GM21390 (cell line): Measurements from ENCODE around the gene MISP.
"Not testable (repeated sequence)": the region's sequence is repeated elsewhere in the genome, so short reads cannot be mapped to it uniquely, and the experiment has no call there.

Source experiments
- ATAC-seq: cut with Tn5 transposase; IDR thresholded peaks from one replicate; pipeline ENCODE4 v1.9.1; 2021; ENCODE audit not compliant: unreplicated experiment

The MISP gene

DNA sequence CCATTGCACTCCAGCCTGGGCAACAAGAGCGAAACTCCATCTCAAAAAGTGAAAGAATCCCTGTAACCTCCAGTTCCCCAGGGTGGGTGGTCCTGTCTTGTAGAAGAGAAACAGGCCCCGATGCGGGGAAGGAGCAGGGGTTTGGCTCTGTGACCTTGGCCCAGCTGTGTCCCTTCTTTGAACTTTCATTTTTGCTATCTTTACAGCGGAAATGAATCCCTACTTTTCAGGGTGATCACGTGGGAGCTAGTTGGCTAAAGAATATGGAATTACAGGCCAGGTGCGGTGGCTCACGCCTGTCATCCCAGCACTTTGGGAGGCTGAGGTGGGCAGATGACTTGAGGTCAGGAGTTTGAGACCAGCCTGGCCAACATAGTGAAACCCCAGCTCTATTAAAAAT, 5.8 kb upstream of the MISP start:
- not testable (repeated sequence) for ATAC-seq

DNA sequence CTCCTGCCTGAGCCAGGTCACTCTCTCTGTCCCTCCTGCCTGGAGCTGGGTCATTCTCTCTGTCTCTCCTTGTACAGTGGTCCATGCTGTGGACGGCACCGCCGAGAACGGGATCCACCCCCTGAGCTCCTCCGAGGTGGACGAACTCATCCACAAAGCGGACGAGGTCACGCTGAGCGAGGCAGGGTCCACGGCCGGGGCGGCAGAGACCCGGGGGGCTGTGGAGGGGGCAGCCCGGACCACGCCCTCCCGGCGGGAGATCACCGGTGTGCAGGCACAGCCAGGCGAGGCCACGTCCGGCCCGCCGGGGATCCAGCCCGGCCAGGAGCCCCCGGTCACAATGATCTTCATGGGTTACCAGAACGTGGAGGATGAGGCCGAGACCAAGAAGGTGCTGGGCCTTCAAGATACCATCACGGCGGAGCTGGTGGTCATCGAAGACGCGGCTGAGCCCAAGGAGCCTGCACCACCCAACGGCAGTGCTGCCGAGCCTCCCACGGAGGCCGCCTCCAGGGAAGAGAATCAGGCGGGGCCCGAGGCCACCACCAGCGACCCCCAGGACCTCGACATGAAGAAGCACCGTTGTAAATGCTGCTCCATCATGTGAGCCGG, 4.6 kb upstream of the MISP start:
- no peak for ATAC-seq

DNA sequence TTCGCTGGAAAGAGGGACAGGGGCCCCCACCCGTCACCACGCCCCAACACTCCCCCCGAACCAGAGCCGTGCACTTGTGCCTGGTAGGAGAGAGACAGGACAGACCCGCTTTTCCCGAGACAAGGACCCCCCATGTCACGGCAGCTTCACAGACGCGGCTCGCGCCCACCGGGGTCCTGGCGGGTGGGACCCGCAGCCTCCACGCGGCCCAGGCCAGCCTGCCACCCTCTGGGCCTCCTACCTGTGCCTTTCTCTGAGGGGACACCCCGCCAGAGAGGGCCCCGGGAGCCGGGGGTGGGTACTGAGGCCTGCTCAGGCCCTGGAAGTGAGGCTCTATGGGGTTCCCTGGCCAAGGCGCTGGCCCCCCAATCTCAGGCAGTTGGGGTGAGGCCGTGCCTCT, 4.0 kb upstream of the MISP start:
- no peak for ATAC-seq

DNA sequence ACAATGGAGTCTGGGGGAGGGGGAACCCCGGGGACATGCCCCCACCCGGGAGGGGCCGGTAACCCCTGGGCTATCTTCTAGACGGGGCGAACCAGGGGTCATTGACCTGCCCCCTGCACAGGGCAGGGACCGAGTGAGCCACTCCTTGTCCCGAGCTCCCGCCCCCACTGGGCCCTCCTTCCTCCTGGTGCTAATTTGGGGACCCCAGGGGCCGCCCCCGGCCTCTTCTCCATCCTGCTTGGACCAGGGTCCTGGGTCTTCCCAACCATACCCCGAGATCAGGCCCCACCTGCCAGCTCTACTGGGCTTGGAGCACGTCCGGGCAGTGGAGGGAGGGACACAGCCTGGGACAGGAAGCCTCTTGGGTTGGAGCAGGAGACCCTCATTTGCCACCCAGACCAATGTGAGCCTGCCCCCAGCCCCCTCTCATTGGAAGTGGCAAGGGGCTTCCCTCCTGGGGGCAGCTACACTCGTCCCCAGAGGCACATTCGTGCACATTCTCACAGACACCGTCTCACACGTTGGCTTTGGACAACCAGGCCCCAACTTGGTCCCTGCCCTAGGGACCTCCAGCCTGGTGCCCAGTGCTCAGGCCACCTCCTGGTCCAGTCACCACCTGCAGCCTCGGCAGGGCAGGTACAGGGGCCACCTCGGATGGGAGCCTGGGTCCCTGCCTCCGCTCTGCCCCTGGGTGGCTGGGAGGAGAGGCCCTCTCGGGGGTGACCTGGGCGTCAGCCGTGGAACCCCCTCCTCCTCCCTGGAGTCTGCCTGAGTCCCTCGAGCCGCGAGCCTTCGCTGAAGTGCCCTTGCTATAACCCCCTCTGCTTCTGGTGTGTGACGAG, 3.3 kb upstream of the MISP start:
- no peak for ATAC-seq

DNA sequence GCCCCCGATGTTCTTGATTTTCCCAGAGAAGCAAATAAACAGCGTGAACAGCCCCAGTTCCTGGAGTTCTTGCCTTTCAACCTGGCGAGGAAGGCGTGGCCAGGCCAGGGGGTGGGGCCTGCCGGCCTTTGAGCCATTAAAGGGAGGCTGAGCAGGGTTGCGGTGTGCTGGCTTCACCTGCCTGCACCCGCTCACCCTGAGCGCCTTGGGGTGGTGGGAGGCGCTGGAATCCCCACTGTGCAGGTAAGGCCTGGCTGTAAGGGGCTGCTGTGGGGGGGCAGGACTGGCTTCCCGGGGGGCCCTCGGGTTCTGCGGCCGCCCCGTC, 2.7 kb upstream of the MISP start:
- ATAC-seq: no peak

DNA sequence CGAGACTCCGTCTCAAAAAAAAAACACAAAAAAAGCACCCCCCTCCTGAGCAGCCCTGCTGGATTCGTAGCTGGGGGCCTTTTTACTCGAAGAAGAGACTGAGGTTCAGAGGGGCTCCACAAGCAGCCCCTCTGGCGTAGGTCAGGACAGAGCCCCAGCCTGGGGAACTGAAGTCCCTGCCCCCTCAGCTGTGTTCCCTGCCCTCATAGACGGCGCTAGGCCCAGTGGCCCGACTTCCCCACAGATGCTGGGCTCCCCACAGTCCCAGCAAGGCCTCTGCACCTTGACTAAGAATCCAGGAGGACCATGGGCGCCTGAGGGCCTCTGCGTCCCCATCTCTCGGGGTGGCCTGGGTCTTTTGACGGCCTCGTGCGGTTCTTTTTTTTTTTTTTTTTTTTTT, 1.1 kb upstream of the MISP start:
- no peak for ATAC-seq

DNA sequence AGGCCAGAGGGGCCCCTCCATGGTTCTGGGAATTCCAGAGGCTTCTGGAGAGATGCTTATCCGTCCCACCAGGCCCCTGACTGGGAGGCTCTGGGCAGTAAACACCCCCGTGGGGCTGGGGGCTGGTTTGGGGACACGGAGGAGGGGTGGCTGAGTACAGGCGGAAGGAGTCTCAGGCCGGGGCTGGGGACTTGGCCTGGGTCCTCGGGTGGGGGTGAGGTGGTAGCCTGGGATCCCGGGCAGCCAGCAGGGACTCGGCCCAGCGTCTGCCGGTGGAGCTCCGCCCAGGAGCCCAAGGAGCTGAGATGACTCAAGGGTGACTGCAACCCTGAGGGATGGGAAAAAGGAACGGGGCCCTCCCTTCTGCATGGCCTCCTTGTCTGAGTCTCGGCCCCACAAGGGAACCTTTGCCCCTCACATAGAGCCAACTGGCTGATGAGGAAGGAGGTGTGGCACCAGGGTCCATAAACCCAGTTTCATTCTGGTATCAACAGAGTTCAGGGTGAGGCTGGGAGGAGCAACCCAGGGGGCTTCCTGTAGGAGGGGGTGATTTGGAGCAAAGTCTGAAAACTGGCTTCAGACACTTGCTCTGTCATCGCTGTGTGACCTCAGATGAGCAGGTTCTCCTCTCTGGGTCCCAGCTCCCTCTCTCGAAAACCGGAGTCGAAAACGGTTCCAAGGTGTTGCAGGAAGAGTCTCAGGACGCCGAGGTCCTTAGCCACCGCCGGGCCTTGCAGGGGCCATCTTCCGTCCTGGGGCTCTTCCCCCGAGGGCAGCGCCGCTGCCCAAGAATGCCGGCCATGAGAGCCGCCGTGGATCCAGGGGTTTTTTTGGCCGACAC, 809 bp downstream of the MISP start:
- no peak for ATAC-seq

DNA sequence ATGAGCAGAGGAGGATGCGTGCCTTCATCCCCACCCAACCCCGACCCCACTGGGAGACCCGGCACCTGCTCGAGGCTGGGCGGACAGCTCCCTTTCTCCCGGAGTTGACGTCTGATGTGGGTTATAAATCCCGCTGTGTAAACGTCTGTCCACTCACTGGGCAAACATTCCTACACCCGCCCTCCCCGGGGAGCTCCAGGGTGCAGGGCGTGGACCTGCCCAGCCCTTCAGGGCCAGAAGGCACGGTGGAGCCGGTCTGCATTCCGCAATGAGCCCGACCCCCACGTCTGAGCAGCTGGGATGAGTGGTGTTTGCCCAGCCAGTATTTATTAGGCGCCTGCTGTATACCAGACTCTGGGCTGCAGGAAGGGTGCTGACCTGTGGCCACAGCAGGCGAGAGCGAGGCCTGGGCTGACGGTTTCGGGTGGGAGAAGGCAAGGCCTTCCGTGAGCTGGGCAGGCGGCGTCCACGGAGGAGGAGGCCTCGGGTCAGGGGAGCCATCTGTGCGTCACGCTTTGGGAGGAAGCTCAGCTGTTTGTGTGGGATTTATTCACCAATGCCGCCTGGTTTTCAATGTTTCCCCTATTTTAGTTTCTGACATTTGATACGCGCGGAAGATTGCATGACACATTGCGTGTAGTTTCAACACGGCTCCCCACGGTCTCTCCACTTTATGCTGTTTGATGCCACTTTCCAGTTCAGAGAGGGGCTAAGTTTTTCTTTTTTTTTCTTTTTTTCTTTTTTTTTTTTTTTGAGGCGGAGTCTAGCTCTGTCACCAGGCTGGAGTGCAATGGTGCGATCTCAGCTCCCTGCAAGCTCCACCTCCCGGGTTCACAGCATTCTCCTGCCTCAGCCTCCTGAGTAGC, 2.0 kb downstream of the MISP start:
- ATAC-seq: no peak

DNA sequence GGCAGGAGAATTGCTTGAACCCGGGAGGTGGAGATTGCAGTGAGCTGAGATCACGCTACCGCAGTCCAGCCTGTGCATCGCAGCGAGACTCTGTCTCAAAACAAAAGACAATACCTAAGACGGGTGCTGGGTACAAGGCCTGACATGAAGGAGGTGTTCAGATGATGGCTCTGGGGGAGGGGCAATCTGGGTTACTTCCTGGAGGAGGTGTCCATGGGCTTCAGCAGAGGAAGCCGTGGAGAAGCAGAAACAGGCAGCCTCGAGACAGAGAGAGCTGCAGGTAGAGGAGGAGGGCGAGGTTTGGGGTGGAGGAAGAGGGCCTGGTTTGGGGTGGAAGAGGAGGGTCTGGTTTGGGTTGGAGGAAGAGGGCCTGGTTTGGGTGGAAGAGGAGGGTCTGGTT, 3.6 kb downstream of the MISP start:
- no peak for ATAC-seq

DNA sequence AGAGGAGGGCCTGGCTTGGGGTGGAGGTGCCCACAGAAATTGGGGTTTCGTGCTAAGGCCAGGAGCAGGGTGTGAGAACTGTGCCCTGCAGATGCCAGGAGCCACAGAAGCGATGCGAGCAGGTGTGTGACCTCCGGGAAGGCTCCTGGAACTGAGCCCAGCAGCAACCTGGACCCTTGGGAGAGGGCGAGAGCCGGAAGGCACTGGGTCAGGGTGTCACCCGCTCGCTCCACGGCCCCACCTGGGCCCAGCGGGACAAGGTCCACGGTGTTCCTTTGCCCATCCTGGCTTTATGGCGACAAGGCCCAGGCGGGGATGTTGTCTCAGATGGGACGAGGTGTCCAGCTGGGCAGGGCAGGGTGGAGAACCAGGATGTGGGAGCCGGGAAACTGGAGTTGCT, 4.2 kb downstream of the MISP start:
- no peak for ATAC-seq

DNA sequence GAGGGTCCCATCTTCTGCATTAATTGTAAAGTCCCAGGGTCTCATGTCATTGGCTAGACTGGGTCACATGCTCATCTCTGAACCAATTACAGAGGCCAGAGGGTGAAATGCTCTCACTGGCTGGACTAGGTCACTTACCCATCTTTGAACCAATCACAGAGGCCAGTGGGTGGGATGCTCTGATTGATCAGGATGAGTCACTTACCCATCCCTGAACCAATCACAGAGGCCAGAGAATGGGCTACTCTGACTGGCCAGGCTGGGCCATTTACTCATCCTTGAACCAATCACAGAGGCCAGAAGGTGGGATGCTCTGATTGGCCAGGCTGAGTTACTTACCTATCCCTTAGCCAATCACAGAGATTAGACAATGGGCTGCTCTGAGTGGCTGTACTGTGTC, 5.3 kb downstream of the MISP start:
- ATAC-seq: no peak

DNA sequence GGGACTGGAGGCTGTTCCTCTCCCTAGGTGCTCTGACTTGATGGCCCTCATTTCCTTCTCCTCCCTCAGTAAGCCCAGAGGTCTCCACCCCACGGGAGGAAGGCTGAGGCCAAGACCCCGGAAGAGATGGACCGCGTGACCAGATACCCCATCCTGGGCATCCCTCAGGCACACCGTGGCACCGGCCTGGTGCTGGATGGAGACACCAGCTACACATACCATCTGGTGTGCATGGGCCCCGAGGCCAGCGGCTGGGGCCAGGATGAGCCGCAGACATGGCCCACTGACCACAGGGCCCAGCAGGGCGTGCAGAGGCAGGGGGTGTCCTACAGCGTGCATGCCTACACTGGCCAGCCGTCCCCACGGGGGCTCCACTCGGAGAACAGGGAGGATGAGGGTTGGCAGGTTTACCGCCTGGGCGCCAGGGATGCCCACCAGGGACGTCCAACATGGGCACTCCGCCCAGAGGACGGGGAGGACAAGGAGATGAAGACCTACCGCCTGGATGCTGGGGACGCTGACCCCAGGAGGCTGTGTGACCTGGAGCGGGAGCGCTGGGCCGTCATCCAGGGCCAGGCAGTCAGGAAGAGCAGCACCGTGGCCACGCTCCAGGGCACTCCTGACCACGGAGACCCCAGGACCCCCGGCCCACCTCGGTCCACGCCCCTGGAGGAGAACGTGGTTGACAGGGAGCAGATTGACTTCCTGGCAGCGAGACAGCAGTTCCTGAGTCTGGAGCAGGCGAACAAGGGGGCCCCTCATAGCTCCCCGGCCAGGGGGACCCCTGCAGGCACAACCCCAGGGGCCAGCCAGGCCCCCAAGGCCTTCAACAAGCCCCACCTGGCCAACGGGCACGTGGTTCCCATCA, 6.1 kb downstream of the MISP start:
- no peak for ATAC-seq

DNA sequence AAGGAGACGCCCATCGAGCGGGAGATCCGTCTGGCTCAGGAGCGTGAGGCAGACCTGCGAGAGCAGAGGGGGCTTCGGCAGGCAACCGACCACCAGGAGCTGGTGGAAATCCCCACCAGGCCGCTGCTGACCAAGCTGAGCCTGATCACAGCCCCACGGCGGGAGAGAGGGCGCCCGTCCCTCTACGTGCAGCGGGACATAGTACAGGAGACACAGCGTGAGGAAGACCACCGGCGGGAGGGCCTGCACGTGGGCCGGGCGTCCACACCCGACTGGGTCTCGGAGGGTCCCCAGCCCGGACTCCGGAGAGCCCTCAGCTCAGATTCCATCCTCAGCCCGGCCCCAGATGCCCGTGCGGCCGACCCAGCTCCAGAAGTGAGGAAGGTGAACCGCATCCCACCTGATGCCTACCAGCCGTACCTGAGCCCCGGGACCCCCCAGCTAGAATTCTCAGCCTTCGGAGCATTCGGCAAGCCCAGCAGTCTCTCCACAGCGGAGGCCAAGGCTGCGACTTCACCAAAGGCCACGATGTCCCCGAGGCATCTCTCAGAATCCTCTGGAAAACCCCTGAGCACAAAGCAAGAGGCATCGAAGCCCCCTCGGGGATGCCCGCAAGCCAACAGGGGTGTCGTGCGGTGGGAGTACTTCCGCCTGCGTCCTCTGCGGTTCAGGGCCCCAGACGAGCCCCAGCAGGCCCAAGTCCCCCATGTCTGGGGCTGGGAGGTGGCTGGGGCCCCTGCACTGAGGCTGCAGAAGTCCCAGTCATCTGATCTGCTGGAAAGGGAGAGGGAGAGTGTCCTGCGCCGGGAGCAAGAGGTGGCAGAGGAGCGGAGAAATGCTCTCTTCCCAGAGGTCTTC, 7.1 kb downstream of the MISP start:
- ATAC-seq: no peak

DNA sequence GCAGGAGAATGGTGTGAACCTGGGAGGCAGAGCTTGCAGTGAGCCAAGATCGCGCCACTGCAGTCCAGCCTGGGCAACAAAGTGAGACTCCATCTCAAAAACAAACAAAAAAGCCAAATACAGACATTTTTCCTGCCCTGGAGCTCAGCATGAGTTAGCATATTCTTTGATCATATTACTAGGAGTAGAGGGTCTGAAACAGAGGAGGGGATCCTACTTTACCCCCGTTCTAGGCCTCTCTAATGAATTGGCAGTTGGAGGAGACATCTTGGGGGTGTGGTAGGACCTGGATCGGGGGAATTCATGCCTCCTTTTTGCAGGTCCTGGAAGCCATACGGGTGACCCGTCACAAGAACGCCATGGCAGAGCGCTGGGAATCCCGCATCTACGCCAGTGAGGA, 12.3 kb downstream of the MISP start:
- no peak for ATAC-seq

DNA sequence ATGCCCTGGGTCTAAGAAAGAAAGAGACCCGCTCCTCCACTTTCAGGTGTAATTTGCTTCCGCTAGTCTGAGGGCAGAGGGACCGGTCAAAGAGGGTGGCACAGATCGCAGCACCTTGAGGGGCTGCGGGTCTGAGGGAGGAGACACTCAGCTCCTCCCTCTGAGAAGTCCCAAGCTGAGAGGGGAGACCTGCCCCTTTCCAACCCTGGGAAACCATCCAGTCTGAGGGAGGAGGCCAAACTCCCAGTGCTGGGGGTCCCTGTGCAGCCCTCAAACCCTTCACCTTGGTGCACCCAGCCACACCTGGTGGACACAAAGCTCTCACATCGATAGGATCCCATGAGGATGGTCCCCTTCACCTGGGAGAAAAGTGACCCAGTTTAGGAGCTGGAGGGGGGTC, 13.0 kb downstream of the MISP start:
- no peak for ATAC-seq

DNA sequence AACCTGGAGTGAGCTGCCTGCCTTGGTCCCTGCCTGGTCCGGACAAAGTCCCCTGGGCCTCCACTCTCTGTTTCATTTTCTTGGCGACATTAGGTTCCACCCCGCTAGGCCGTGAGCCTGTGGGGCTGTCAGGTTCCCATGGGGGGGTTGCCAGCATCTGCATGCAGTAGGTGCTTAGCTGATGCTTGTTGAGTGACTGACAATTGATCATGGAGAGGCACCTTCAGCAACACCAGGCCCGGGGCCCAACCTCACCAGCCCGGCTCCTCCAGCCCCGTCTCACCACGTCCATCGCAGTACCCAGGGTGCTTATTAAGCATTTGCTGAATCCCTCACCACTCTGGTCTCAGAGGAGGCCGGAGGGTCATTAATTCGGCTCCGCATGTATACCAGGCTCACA, 13.4 kb downstream of the MISP start:
- no peak for ATAC-seq

DNA sequence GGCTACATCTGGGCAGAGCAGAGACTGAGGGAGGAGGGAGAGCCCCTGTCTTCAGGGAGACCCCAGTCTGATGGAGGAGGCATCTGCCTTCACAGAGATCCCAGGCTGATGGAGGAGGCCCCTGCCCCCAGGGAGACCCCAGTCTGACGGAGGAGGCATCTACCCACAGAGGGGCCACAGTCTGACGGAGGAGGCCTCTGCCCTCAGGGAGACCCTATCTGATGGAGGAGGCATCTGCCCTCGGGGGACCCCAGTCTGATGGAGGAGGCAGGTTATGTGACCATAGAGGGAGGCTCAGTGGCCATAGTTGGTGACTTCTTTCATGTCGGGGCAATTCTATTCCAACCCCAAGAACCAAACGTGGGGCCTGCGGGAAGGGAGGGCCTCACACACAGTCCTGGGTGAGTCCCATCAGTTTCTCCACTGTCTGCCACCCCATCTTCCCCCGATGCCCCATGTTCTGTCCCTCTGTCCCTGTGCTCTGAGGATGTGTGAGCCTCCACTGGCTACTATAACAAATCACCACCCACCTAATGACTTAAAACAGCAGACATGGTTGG, 14.3 kb downstream of the MISP start:
- no peak for ATAC-seq

DNA sequence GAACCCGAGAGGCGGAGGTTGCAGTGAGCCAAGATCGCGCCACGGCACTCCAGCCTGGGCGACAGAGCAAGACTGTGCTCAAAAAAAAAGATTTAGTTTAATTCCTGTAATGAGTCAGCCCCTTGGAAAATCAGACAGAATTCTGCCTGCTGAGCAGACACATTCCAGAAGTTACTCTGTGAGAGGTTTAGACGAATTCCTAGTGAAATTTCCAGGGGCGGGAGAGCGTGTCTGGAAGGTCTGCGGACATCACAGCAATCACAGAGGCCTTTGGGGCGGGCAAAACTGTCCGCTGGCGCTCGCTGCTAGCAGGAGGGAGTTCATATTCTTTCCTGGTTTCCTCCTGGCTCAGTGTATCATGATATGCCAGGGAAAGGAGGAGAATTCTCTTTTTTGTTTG, 17.5 kb downstream of the MISP start:
- ATAC-seq: no peak

DNA sequence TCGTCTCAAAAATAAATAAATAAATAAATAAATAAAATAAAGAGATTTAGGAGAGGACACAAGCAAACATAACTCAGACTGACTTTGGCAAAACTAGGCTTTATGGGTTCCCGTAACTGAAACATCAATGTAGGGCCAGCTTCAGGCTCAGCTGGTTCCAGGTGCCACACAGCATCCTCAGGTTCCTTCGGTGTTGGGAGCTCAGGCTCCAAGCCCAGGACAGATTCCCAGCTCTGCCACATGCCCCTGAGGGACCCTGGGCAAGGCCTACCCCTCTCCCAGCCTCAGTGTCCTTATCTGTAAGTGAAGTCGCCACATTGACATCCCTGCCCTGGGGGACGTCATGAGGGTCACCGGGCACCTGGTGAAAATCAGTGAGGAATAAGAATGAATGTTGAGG, 18.7 kb downstream of the MISP start:
- no peak for ATAC-seq
